Mesendoderm (in vitro differentiated cells): ENCODE measurements around the gene GNLY.
"Not testable (repeated sequence)": the region's sequence is repeated elsewhere in the genome, so short reads cannot be mapped to it uniquely, and the experiment has no call there.

Experiments used
- DNase-seq: peaks from one replicate; pipeline ENCODE4 v3.0.0; 2013
- H2AK5ac ChIP-seq: 2 replicates; pipeline ENCODE4 v1.6.1; 2013; ENCODE audit warnings: low read length, inconsistent platforms
- H2BK120ac ChIP-seq: 2 replicates; pipeline ENCODE4 v1.6.1; 2013; ENCODE audit warnings: low read depth, mild to moderate bottlenecking, low read length, moderate library complexity, mixed read lengths
- H2BK15ac ChIP-seq: replicated peaks from 2 replicates; pipeline ENCODE4 v1.6.1; 2013; ENCODE audit warnings: low read depth, mild to moderate bottlenecking, moderate library complexity
- H2BK5ac ChIP-seq: 2 replicates; pipeline ENCODE4 v1.6.1; 2013; ENCODE audit warnings: low read length, inconsistent platforms
- H3K18ac ChIP-seq: 2 replicates; pipeline ENCODE4 v1.6.1; 2013; ENCODE audit warnings: mild to moderate bottlenecking, low read length, mixed read lengths
- H3K23ac ChIP-seq: one replicate; pipeline ENCODE4 v1.6.1; 2013; ENCODE audit warnings: low read length
- H3K27ac ChIP-seq: 2 replicates; pipeline ENCODE4 v1.5.1; 2013; ENCODE audit warnings: low read depth, mild to moderate bottlenecking, inconsistent platforms, low read length, moderate library complexity
- H3K27me3 ChIP-seq: 2 replicates; pipeline ENCODE4 v1.6.1; 2013; ENCODE audit warnings: low read length, control low read depth, mild to moderate bottlenecking, inconsistent platforms; ENCODE audit not compliant: insufficient read depth, poor library complexity
- H3K36me3 ChIP-seq: 2 replicates; pipeline ENCODE4 v1.6.1; 2013; ENCODE audit warnings: low read length, inconsistent platforms; ENCODE audit not compliant: control insufficient read depth, insufficient read depth
- H3K4ac ChIP-seq: one replicate; pipeline ENCODE4 v1.6.1; 2013; ENCODE audit warnings: low read depth, mild to moderate bottlenecking, low read length, moderate library complexity
- H3K4me1 ChIP-seq: 2 replicates; pipeline ENCODE4 v1.6.1; 2013; ENCODE audit warnings: low read depth, low read length, inconsistent platforms; ENCODE audit not compliant: control insufficient read depth
- H3K4me2 ChIP-seq: 2 replicates; pipeline ENCODE4 v1.6.1; 2013; ENCODE audit warnings: low read length
- H3K4me3 ChIP-seq: 2 replicates; pipeline ENCODE4 v1.5.1; 2013; ENCODE audit warnings: mild to moderate bottlenecking, low read length
- H3K56ac ChIP-seq: one replicate; pipeline ENCODE4 v1.6.1; 2013; ENCODE audit warnings: low read length
- H3K79me1 ChIP-seq: 2 replicates; pipeline ENCODE4 v1.6.1; 2013; ENCODE audit warnings: low read length, inconsistent platforms
- H3K79me2 ChIP-seq: 2 replicates; pipeline ENCODE4 v1.6.1; 2013; ENCODE audit warnings: mild to moderate bottlenecking, low read length; ENCODE audit not compliant: control insufficient read depth, insufficient read depth
- H3K9ac ChIP-seq: 2 replicates; pipeline ENCODE4 v1.6.1; 2013; ENCODE audit warnings: low read length, inconsistent platforms
- H4K5ac ChIP-seq: one replicate; pipeline ENCODE4 v1.6.1; 2013; ENCODE audit warnings: low read length
- H4K8ac ChIP-seq: one replicate; pipeline ENCODE4 v1.6.1; 2013; ENCODE audit warnings: low read depth, mild to moderate bottlenecking, control low read depth, low read length, moderate library complexity
- WGBS: extraction: QIAGEN DNeasy Blood & Tissue Kit; methylation state at CpG from one replicate; pipeline ENCODE4 v1.1.7; 2013; ENCODE audit warnings: low lambda C conversion rate, missing lambda C conversion rate; ENCODE audit not compliant: insufficient coverage; ENCODE audit errors: extremely low coverage; 5-methylcytosine and 5-hydroxymethylcytosine counted together

Gene GNLY

GRCh38 chr2:85714421-85714820 is 20.3 kb downstream of the GNLY start:
- not testable (repeated sequence) for H3K27me3 ChIP-seq, H3K79me2 ChIP-seq, H3K4me1 ChIP-seq, H3K79me1 ChIP-seq, H4K5ac ChIP-seq, H3K4me2 ChIP-seq, H3K4me3 ChIP-seq, DNase-seq, H3K56ac ChIP-seq, H3K27ac ChIP-seq, H3K9ac ChIP-seq, H2BK120ac ChIP-seq, H2BK5ac ChIP-seq, H2AK5ac ChIP-seq, H3K23ac ChIP-seq, H2BK15ac ChIP-seq, H4K8ac ChIP-seq, H3K36me3 ChIP-seq, H3K18ac ChIP-seq, H3K4ac ChIP-seq
- no CpG with 5 or more reads among the region's 7 CpGs for WGBS

GRCh38 chr2:85714841-85715240 is 20.7 kb downstream of the GNLY start:
- no peak overlapping the region for H4K8ac ChIP-seq
- H3K4ac ChIP-seq, result no peak overlapping the region
- H3K56ac ChIP-seq, result no peak overlapping the region
- H3K79me2 ChIP-seq, result no peaks in the 10 kb centered on the region
- no peaks in the 10 kb centered on the region for H3K27me3 ChIP-seq
- no peak overlapping the region for H3K9ac ChIP-seq
- no peak for DNase-seq
- H3K36me3 ChIP-seq, result no peaks in the 10 kb centered on the region
- no peak overlapping the region for H2AK5ac ChIP-seq
- H3K4me3 ChIP-seq, result no peak overlapping the region
- no peak overlapping the region for H2BK15ac ChIP-seq
- no peak overlapping the region for H4K5ac ChIP-seq
- no CpG with 5 or more reads among the region's 8 CpGs for WGBS
- H2BK5ac ChIP-seq, result no peak overlapping the region
- no peak overlapping the region for H3K23ac ChIP-seq
- no peak overlapping the region for H3K18ac ChIP-seq
- no peaks in the 10 kb centered on the region for H3K79me1 ChIP-seq
- peaks cover 1% of the 10 kb centered on the region for H3K4me1 ChIP-seq
- no peak overlapping the region for H2BK120ac ChIP-seq
- no peak overlapping the region for H3K4me2 ChIP-seq
- H3K27ac ChIP-seq, result no peak overlapping the region

- Histone ChIP-seq H3K4me1 (peaks cover 1% of the 10 kb centered on the region), H3K18ac (no peak overlapping the region), H2BK15ac (no peak overlapping the region), H3K79me2 (no peaks in the 10 kb centered on the region), H3K27ac (no peak overlapping the region), H4K8ac (no peak overlapping the region), H3K79me1 (no peaks in the 10 kb centered on the region), H2BK5ac (no peak overlapping the region), H3K23ac (no peak overlapping the region), H3K9ac (no peak overlapping the region), H4K5ac (no peak overlapping the region), H2AK5ac (no peak overlapping the region), H3K56ac (no peak overlapping the region), H3K36me3 (no peaks in the 10 kb centered on the region), H3K4me3 (no peak overlapping the region), H3K4ac (no peak overlapping the region), H3K27me3 (no peaks in the 10 kb centered on the region), H3K4me2 (no peak overlapping the region), H2BK120ac (no peak overlapping the region)
- DNase-seq, result no peak
- no CpG with 5 or more reads among the region's 13 CpGs for WGBS
Observed at GRCh38 chr2:85716346-85716914, 22.3 kb downstream of the GNLY start.

GRCh38 chr2:85717308-85718008 is 23.3 kb downstream of the GNLY start:
- H3K4me2 ChIP-seq, result no peak overlapping the region
- no peak overlapping the region for H2BK120ac ChIP-seq
- no peaks in the 10 kb centered on the region for H3K27me3 ChIP-seq
- no peak overlapping the region for H3K23ac ChIP-seq
- H3K4me1 ChIP-seq, result peaks cover 1% of the 10 kb centered on the region
- H3K79me1 ChIP-seq, result no peaks in the 10 kb centered on the region
- H3K56ac ChIP-seq, result no peak overlapping the region
- H4K8ac ChIP-seq, result no peak overlapping the region
- no peak overlapping the region for H3K18ac ChIP-seq
- WGBS, result no CpG with 5 or more reads among the region's 15 CpGs
- no peak overlapping the region for H3K4ac ChIP-seq
- H3K9ac ChIP-seq, result no peak overlapping the region
- H3K36me3 ChIP-seq, result no peaks in the 10 kb centered on the region
- H2BK5ac ChIP-seq, result no peak overlapping the region
- no peak for DNase-seq
- H2BK15ac ChIP-seq, result no peak overlapping the region
- H3K4me3 ChIP-seq, result no peak overlapping the region
- H2AK5ac ChIP-seq, result no peak overlapping the region
- H4K5ac ChIP-seq, result no peak overlapping the region
- H3K79me2 ChIP-seq, result no peaks in the 10 kb centered on the region
- no peak overlapping the region for H3K27ac ChIP-seq

GRCh38 chr2:85718009-85718391 is 23.8 kb downstream of the GNLY start:
- no peak overlapping the region for H2BK15ac ChIP-seq
- H3K9ac ChIP-seq, result no peak overlapping the region
- no peak overlapping the region for H2AK5ac ChIP-seq
- H4K8ac ChIP-seq, result no peak overlapping the region
- WGBS, result no CpG with 5 or more reads among the region's 7 CpGs
- H3K36me3 ChIP-seq, result no peaks in the 10 kb centered on the region
- H3K4ac ChIP-seq, result no peak overlapping the region
- H3K79me2 ChIP-seq, result no peaks in the 10 kb centered on the region
- no peaks in the 10 kb centered on the region for H3K27me3 ChIP-seq
- no peak overlapping the region for H2BK5ac ChIP-seq
- H3K79me1 ChIP-seq, result no peaks in the 10 kb centered on the region
- no peak overlapping the region for H4K5ac ChIP-seq
- no peak overlapping the region for H3K4me2 ChIP-seq
- H3K27ac ChIP-seq, result no peak overlapping the region
- no peak overlapping the region for H3K23ac ChIP-seq
- no peak for DNase-seq
- H3K56ac ChIP-seq, result no peak overlapping the region
- no peak overlapping the region for H2BK120ac ChIP-seq
- no peak overlapping the region for H3K4me3 ChIP-seq
- H3K4me1 ChIP-seq, result peaks cover 1% of the 10 kb centered on the region
- H3K18ac ChIP-seq, result no peak overlapping the region
